Uterus (tissue), 4 donors: Measurements from ENCODE around the gene EIPR1. TPM values are rescaled to one million over a fixed set of nuclear protein-coding genes. Genes with fewer than 3 reads are reported as not detected.

ENCODE experiments used
- DNase-seq, 2 donors: peaks; one replicate each; pipeline ENCODE4 v3.0.0-alpha.2; 2019 to 2020
- H3K27ac ChIP-seq, 2 donors: fragments of 200-600 bp; sonication (generic); 1 replicate in 1 of 2; 2 replicates in 1 of 2; pipeline ENCODE4 v1.5.1; 2016 to 2018
- H3K27me3 ChIP-seq, 2 donors: fragments of 200-600 bp; sonication (generic); one replicate each; pipeline ENCODE4 v1.5.1; 2018 to 2019; ENCODE audit warnings: control low read depth in 1 of 2
- H3K36me3 ChIP-seq, 2 donors: fragments of 200-600 bp; sonication (generic); one replicate each; pipeline ENCODE4 v1.5.1; 2019; ENCODE audit warnings: control low read depth in 1 of 2
- H3K4me1 ChIP-seq, 2 donors: fragments of 200-600 bp; sonication (generic); one replicate each; pipeline ENCODE4 v1.5.1; 2018 to 2019; ENCODE audit warnings: control low read depth in 1 of 2
- H3K4me3 ChIP-seq, 2 donors: fragments of 200-600 bp; sonication (generic); 1 replicate in 1 of 2; 2 replicates in 1 of 2; pipeline ENCODE4 v1.5.1; 2018 to 2019; ENCODE audit warnings: mild to moderate bottlenecking in 1 of 2
- H3K9me3 ChIP-seq, 2 donors: fragments of 200-600 bp; sonication (generic); one replicate each; pipeline ENCODE4 v1.5.1; 2019; ENCODE audit warnings: control low read depth in 1 of 2
- CTCF ChIP-seq, 4 experiments: fragments of 200-600 bp in 2 of 4; fragments of 450-650 bp in 2 of 4; sonication (generic) in 2 of 4; IDR thresholded peaks; one replicate each; pipeline ENCODE4 v1.5.1; 2016 to 2019; ENCODE audit warnings: antibody characterized with exemption in 4 of 4, mild to moderate bottlenecking in 2 of 4, moderate library complexity in 1 of 4
- POLR2A ChIP-seq, 2 donors: fragments of 450-650 bp; IDR thresholded peaks; one replicate each; pipeline ENCODE4 v1.6.1; 2016; ENCODE audit warnings: antibody characterized with exemption in 2 of 2, mild to moderate bottlenecking in 1 of 2, moderate library complexity in 1 of 2
- intact Hi-C: fragments of 100-400 bp; cut with DNase I; formaldehyde crosslinking; loops from one replicate; pipeline ENCODE4 v1.15.1; 2023; ENCODE audit warnings: low total_unique reads
- total RNA-seq, 4 donors: library from RNA; depleted of rRNA in 3 of 4; stranded (reverse); fragments of >200 nt in 3 of 4; gene quantifications; one replicate each; pipeline versions ENCODE4 v1.1.0 to v1.2.4, GENCODE V29; 2014 to 2023
- donor health status: DM: yes; HTN: yes; CAD: no.

EIPR1 gene
- total RNA-seq, 4 donors from 2014 or later: 0.59 to 28.9 (median 20.4) TPM

GRCh38 chr2:3349211-3349693 lies 28.4 kb downstream of the EIPR1 start:
- intact Hi-C loops: no loop called here
- TF ChIP-seq CTCF (IDR thresholded peaks at IDR 0.05): no peak
- H3K27ac ChIP-seq: no peak overlapping the region

DNA sequence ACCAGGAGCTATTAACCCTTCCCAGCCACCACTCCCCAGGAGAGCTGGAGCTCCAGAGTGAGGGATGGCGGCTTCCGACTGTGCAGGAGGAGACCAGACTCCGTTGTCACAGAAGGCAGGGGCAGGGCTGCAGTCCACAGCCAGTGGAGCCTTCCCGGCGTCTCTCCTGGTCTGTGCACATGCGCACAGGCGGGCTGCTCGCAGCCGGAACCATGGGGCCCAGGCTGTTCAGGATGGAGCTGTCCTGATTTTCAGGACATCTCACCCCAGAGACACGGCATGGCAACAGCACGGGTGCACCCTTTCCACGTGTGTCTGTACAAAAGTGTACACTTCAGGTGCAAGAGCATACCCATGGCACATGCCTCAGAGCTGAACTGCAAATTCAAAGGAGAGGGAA lies 28.9 kb downstream of the EIPR1 start:
- no peaks in the 10 kb centered on the region for H3K4me1 ChIP-seq

More at GRCh38 chr2:3349211-3349693, 28.4 kb downstream of the EIPR1 start:
- Histone ChIP-seq H3K36me3 (no peaks in the 10 kb centered on the region), H3K4me3 (no peak overlapping the region), H3K27me3 (no peaks in the 10 kb centered on the region), H3K4me1 (no peaks in the 10 kb centered on the region), H3K9me3 (no peaks in the 10 kb centered on the region)
- no peak for DNase-seq

GRCh38 chr2:3345621-3346020 lies 32.0 kb downstream of the EIPR1 start:
- TF ChIP-seq POLR2A (IDR thresholded peaks at IDR 0.05) (no peak), CTCF (IDR thresholded peaks at IDR 0.05) (no peak)
- Histone ChIP-seq H3K4me1 (no peaks in the 10 kb centered on the region), H3K36me3 (no peaks in the 10 kb centered on the region), H3K27me3 (no peaks in the 10 kb centered on the region), H3K9me3 (no peaks in the 10 kb centered on the region), H3K27ac (no peak overlapping the region), H3K4me3 (no peak overlapping the region)
- intact Hi-C loops: no loop called here
- no peak for DNase-seq

More for the DNA sequence above, 28.9 kb downstream of the EIPR1 start:
- Histone ChIP-seq H3K27ac (no peak overlapping the region), H3K27me3 (no peaks in the 10 kb centered on the region), H3K9me3 (no peaks in the 10 kb centered on the region), H3K36me3 (no peaks in the 10 kb centered on the region), H3K4me3 (no peak overlapping the region)
- no peak for DNase-seq
- no peak for TF ChIP-seq POLR2A (IDR thresholded peaks at IDR 0.05)
- TF ChIP-seq CTCF (IDR thresholded peaks at IDR 0.05): no peak
- intact Hi-C loops: no loop called here

GRCh38 chr2:3344897-3345296 lies 32.7 kb downstream of the EIPR1 start:
- Histone ChIP-seq H3K27me3 (no peaks in the 10 kb centered on the region), H3K4me3 (no peak overlapping the region), H3K36me3 (no peaks in the 10 kb centered on the region), H3K9me3 (no peaks in the 10 kb centered on the region), H3K4me1 (no peaks in the 10 kb centered on the region), H3K27ac (no peak overlapping the region)
- DNase-seq: no peak
- intact Hi-C loops: no loop called here
- TF ChIP-seq POLR2A (IDR thresholded peaks at IDR 0.05) (no peak), CTCF (IDR thresholded peaks at IDR 0.05) (no peak)

DNA sequence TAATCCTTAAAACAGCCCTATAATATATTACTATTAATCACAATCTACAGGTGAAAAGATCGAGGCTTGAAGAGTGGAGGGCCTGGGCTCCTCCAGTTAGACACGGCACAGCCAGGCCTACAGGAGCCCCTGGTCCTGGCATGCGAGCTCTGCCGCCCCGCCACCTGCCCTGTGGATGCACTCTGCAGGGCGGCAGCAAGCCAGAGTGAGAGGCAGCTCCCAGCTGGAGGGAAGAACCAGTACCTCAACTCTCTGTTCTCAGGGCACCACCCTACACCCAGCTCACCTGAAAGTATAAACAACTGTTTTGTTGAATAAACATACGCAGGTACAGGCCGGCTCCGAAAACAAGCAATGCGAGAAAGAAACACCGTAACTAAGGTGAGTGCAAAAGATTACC lies 34.6 kb downstream of the EIPR1 start:
- Histone ChIP-seq H3K4me1 (no peaks in the 10 kb centered on the region), H3K27me3 (no peaks in the 10 kb centered on the region), H3K36me3 (no peaks in the 10 kb centered on the region), H3K27ac (no peak overlapping the region), H3K4me3 (no peak overlapping the region), H3K9me3 (no peaks in the 10 kb centered on the region)
- TF ChIP-seq CTCF (IDR thresholded peaks at IDR 0.05) (no peak), POLR2A (IDR thresholded peaks at IDR 0.05) (no peak)
- no peak for DNase-seq
- intact Hi-C loops: no loop called here
